Mesenchymal stem cell (in vitro differentiated cells and primary cell): ENCODE results near the gene BSND.
A peak's percentile ranks its signal among the peaks of the same experiment; 100 is the strongest.

ENCODE experiments used
- DNase-seq: peaks from one replicate; pipeline ENCODE4 v3.0.0-alpha.2; 2013
- H2AFZ ChIP-seq: one replicate; pipeline ENCODE4 v1.6.1; 2013; ENCODE audit warnings: low read depth, mild to moderate bottlenecking, control low read depth, inconsistent platforms, low read length, moderate library complexity
- H2AK5ac ChIP-seq: 2 replicates; pipeline ENCODE4 v1.6.1; 2013; ENCODE audit warnings: low read length, moderate library complexity, mild to moderate bottlenecking, inconsistent platforms; ENCODE audit not compliant: severe bottlenecking
- H2BK120ac ChIP-seq: one replicate; pipeline ENCODE4 v1.6.1; 2013; ENCODE audit warnings: low read depth, mild to moderate bottlenecking, inconsistent platforms, low read length, moderate library complexity
- H2BK12ac ChIP-seq, 2 experiments: one replicate each; pipeline ENCODE4 v1.6.1; 2013; ENCODE audit warnings: inconsistent platforms in 2 of 2, low read length in 2 of 2, mild to moderate bottlenecking in 2 of 2, moderate library complexity in 2 of 2, control low read depth in 1 of 2
- H2BK15ac ChIP-seq: one replicate; pipeline ENCODE4 v1.6.1; 2013; ENCODE audit warnings: mild to moderate bottlenecking, low read depth, inconsistent platforms; ENCODE audit not compliant: poor library complexity, severe bottlenecking
- H2BK5ac ChIP-seq: 2 replicates; pipeline ENCODE4 v1.6.1; 2013; ENCODE audit warnings: low read depth, mild to moderate bottlenecking, low read length, control low read depth, inconsistent platforms; ENCODE audit not compliant: poor library complexity, severe bottlenecking
- H3K14ac ChIP-seq, 2 experiments: one replicate each; pipeline ENCODE4 v1.6.1; 2013; ENCODE audit warnings: inconsistent platforms in 2 of 2, low read length in 2 of 2, control low read depth in 1 of 2, mild to moderate bottlenecking in 1 of 2, moderate library complexity in 1 of 2
- H3K18ac ChIP-seq, 2 experiments: one replicate each; pipeline ENCODE4 v1.6.1; 2013; ENCODE audit warnings: inconsistent platforms in 2 of 2, low read length in 2 of 2, control low read depth in 1 of 2, low read depth in 1 of 2, mild to moderate bottlenecking in 1 of 2
- H3K23ac ChIP-seq, 2 experiments: one replicate each; pipeline ENCODE4 v1.6.1; 2013; ENCODE audit warnings: inconsistent platforms in 2 of 2, low read length in 2 of 2, mild to moderate bottlenecking in 2 of 2, moderate library complexity in 2 of 2, control low read depth in 1 of 2
- H3K27ac ChIP-seq: 2 replicates; pipeline ENCODE4 v1.5.1; 2013; ENCODE audit warnings: mild to moderate bottlenecking, moderate library complexity, low read length, control low read depth, inconsistent platforms; ENCODE audit not compliant: poor library complexity, severe bottlenecking
- H3K27me3 ChIP-seq, 2 experiments: 2 replicates each; pipeline versions ENCODE4 v1.6.1 to v1.7.0; 2013; ENCODE audit warnings: low read length in 2 of 2, mild to moderate bottlenecking in 2 of 2, moderate library complexity in 2 of 2, control low read depth in 1 of 2, inconsistent platforms in 1 of 2; ENCODE audit not compliant: control insufficient read depth in 1 of 2, insufficient read depth in 1 of 2
- H3K36me3 ChIP-seq, 2 experiments: 2 replicates each; pipeline versions ENCODE4 v1.6.1 to v1.7.0; 2013; ENCODE audit warnings: low read length in 2 of 2, control low read depth in 1 of 2, inconsistent platforms in 1 of 2, low read depth in 1 of 2, mild to moderate bottlenecking in 1 of 2; ENCODE audit not compliant: insufficient read depth in 2 of 2, control insufficient read depth in 1 of 2
- H3K4ac ChIP-seq, 2 experiments: one replicate each; pipeline ENCODE4 v1.6.1; 2013; ENCODE audit warnings: inconsistent platforms in 2 of 2, low read length in 2 of 2, mild to moderate bottlenecking in 2 of 2, moderate library complexity in 2 of 2, control low read depth in 1 of 2, low read depth in 1 of 2
- H3K4me1 ChIP-seq: 2 replicates; pipeline ENCODE4 v1.6.1; 2013; ENCODE audit warnings: low read depth, low read length, control low read depth; ENCODE audit not compliant: control insufficient read depth, insufficient read depth
- H3K4me2 ChIP-seq: 2 replicates; pipeline ENCODE4 v1.6.1; 2013; ENCODE audit warnings: low read length, mild to moderate bottlenecking, inconsistent platforms; ENCODE audit not compliant: poor library complexity, severe bottlenecking
- H3K4me3 ChIP-seq, 2 experiments: 2 replicates each; pipeline versions ENCODE4 v1.5.1 to v1.7.0; 2013; ENCODE audit warnings: low read length in 2 of 2, mild to moderate bottlenecking in 2 of 2, control low read depth in 1 of 2, low read depth in 1 of 2; ENCODE audit not compliant: insufficient read depth in 1 of 2
- H3K79me1 ChIP-seq: replicated peaks from 2 replicates; pipeline ENCODE4 v1.6.1; 2013; ENCODE audit warnings: mild to moderate bottlenecking, control low read depth, low read length, inconsistent platforms; ENCODE audit not compliant: poor library complexity, severe bottlenecking
- H3K9ac ChIP-seq: 2 replicates; pipeline ENCODE4 v1.7.0; 2013; ENCODE audit warnings: mild to moderate bottlenecking, low read length, moderate library complexity
- H3K9me3 ChIP-seq: 2 replicates; pipeline ENCODE4 v1.7.0; 2013; ENCODE audit warnings: mild to moderate bottlenecking, low read length; ENCODE audit not compliant: control insufficient read depth
- H4K8ac ChIP-seq: one replicate; pipeline ENCODE4 v1.6.1; 2013; ENCODE audit warnings: inconsistent platforms, mild to moderate bottlenecking, low read length, moderate library complexity
- H4K91ac ChIP-seq: one replicate; pipeline ENCODE4 v1.6.1; 2013; ENCODE audit warnings: mild to moderate bottlenecking, low read length, inconsistent platforms
- WGBS: methylation state at CpG from one replicate; pipeline ENCODE4 v1.1.7; 2013; ENCODE audit warnings: mixed read lengths; 5-methylcytosine and 5-hydroxymethylcytosine counted together

BSND gene

GRCh38 chr1:55038552-55038838, 39.8 kb downstream of the BSND start:
- Histone ChIP-seq H3K4me2 (no peak overlapping the region), H3K23ac (no peak overlapping the region), H3K27ac (no peak overlapping the region), H3K18ac (no peak overlapping the region), H2AFZ (no peak overlapping the region), H3K27me3 (peaks cover 53 to 93% of the 10 kb centered on the region in 2 experiments), H3K9me3 (no peaks in the 10 kb centered on the region), H4K8ac (no peak overlapping the region), H2BK5ac (no peak overlapping the region), H2BK12ac (no peak overlapping the region), H3K4me3 (no peak overlapping the region), H2AK5ac (no peak overlapping the region), H3K4me1 (peaks cover 12% of the 10 kb centered on the region), H4K91ac (no peak overlapping the region), H2BK120ac (no peak overlapping the region), H3K79me1 (no peaks in the 10 kb centered on the region), H2BK15ac (no peak overlapping the region), H3K36me3 (no peaks in the 10 kb centered on the region), H3K4ac (no peak overlapping the region), H3K9ac (no peak overlapping the region), H3K14ac (no peak overlapping the region)
- 100% methylated on average over 3 of the region's 3 CpGs for WGBS
- no peak for DNase-seq

GRCh38 chr1:55038974-55039341, 40.2 kb downstream of the BSND start:
- no peak for DNase-seq
- H4K91ac ChIP-seq, result no peak overlapping the region
- no peak overlapping the region for H2BK12ac ChIP-seq
- H3K4me1 ChIP-seq, result peaks cover 12% of the 10 kb centered on the region
- no peak overlapping the region for H2AK5ac ChIP-seq
- no peaks in the 10 kb centered on the region for H3K9me3 ChIP-seq
- H2BK15ac ChIP-seq, result no peak overlapping the region
- peak overlapping the region; percentile 81 for H3K4me2 ChIP-seq
- peak overlapping the region in 1 of 2 experiments; percentile 65 for H3K4me3 ChIP-seq
- H3K23ac ChIP-seq, result no peak overlapping the region
- H2BK5ac ChIP-seq, result no peak overlapping the region
- H2BK120ac ChIP-seq, result no peak overlapping the region
- H2AFZ ChIP-seq, result no peak overlapping the region
- no peaks in the 10 kb centered on the region for H3K79me1 ChIP-seq
- no peak overlapping the region for H4K8ac ChIP-seq
- no peaks in the 10 kb centered on the region for H3K36me3 ChIP-seq
- no peak overlapping the region for H3K4ac ChIP-seq
- WGBS, result 43% methylated on average over 9 of the region's 9 CpGs
- H3K27me3 ChIP-seq, result peaks cover 53 to 93% of the 10 kb centered on the region in 2 experiments
- H3K9ac ChIP-seq, result no peak overlapping the region
- no peak overlapping the region for H3K18ac ChIP-seq
- H3K27ac ChIP-seq, result no peak overlapping the region
- H3K14ac ChIP-seq, result no peak overlapping the region

DNA sequence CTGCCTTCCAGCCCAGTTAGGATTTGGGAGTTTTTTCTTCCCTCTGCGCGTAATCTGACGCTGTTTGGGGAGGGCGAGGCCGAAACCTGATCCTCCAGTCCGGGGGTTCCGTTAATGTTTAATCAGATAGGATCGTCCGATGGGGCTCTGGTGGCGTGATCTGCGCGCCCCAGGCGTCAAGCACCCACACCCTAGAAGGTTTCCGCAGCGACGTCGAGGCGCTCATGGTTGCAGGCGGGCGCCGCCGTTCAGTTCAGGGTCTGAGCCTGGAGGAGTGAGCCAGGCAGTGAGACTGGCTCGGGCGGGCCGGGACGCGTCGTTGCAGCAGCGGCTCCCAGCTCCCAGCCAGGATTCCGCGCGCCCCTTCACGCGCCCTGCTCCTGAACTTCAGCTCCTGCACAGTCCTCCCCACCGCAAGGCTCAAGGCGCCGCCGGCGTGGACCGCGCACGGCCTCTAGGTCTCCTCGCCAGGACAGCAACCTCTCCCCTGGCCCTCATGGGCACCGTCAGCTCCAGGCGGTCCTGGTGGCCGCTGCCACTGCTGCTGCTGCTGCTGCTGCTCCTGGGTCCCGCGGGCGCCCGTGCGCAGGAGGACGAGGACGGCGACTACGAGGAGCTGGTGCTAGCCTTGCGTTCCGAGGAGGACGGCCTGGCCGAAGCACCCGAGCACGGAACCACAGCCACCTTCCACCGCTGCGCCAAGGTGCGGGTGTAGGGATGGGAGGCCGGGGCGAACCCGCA, 40.8 kb downstream of the BSND start, which contains the start of gene PCSK9:
PCSK9 (plus strand) TSS at position 207 of the 741 bp plus-strand sequence; CDS start at position 497, 290 bp downstream.
- Histone ChIP-seq H2BK120ac (no peak within 1 kb of the TSS), H3K27me3 (peaks cover 53 to 90% of the 10 kb centered on the region in 2 experiments), H2BK15ac (no peak within 1 kb of the TSS), H3K36me3 (no peaks in the 10 kb centered on the region), H2BK12ac (no peak within 1 kb of the TSS), H3K4me2 (peak within 1 kb of the TSS; percentile 81), H2AFZ (no peak within 1 kb of the TSS), H3K4ac (no peak within 1 kb of the TSS), H4K91ac (no peak within 1 kb of the TSS), H3K23ac (no peak within 1 kb of the TSS), H3K9ac (no peak within 1 kb of the TSS), H3K18ac (peak within 1 kb of the TSS in 1 of 2 experiments; percentile 38), H3K4me3 (peak within 1 kb of the TSS; percentile 37 to 65), H3K9me3 (no peaks in the 10 kb centered on the region), H2AK5ac (no peak within 1 kb of the TSS), H3K79me1 (no peaks in the 10 kb centered on the region), H2BK5ac (no peak within 1 kb of the TSS), H4K8ac (no peak within 1 kb of the TSS), H3K4me1 (peaks cover 12% of the 10 kb centered on the region), H3K14ac (no peak within 1 kb of the TSS), H3K27ac (no peak within 1 kb of the TSS)
- DNase-seq, result peak; percentile 38
- WGBS, result under 1% methylated on average over 64 of the region's 67 CpGs

DNA sequence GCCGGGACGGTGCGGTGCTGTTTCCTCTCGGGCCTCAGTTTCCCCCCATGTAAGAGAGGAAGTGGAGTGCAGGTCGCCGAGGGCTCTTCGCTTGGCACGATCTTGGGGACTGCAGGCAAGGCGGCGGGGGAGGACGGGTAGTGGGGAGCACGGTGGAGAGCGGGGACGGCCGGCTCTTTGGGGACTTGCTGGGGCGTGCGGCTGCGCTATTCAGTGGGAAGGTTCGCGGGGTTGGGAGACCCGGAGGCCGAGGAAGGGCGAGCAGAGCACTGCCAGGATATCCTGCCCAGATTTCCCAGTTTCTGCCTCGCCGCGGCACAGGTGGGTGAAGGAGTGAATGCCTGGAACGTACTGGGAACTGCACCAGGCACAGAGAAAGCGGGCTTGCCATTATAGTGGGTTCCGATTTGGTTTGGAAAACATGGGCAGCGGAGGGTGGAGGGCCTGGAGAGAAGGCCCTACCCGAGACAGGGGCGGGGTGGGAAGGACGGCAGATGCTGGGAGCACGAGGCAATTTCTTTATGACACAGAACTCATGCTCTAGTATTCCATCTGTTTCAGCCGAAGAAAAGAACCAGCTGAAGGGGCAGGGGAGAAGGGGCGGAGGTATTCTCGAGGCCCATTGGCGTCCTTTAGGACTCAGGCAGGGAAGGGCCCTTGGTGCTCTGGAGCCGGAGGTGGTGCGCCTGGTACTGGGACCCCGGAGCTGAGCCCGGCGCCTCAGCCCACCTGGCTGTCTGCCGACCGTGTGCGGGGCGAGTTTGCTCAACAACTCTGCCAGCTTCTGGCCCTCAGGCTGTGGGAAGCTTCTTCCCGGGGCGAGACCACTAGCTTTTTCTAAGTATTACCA, 41.6 kb downstream of the BSND start:
- peak overlapping the region; percentile 11 to 65 for H3K4me3 ChIP-seq
- H3K9ac ChIP-seq, result no peak overlapping the region
- 24% methylated on average over 47 of the region's 49 CpGs for WGBS
- no peak overlapping the region for H3K4ac ChIP-seq
- no peak overlapping the region for H4K8ac ChIP-seq
- H3K36me3 ChIP-seq, result no peaks in the 10 kb centered on the region
- DNase-seq, result no peak
- no peaks in the 10 kb centered on the region for H3K79me1 ChIP-seq
- no peak overlapping the region for H2AFZ ChIP-seq
- no peak overlapping the region for H2BK15ac ChIP-seq
- no peak overlapping the region for H2BK5ac ChIP-seq
- no peak overlapping the region for H3K27ac ChIP-seq
- H2BK120ac ChIP-seq, result no peak overlapping the region
- H4K91ac ChIP-seq, result no peak overlapping the region
- no peak overlapping the region for H2AK5ac ChIP-seq
- H3K23ac ChIP-seq, result no peak overlapping the region
- no peak overlapping the region for H2BK12ac ChIP-seq
- peaks cover 49 to 84% of the 10 kb centered on the region in 2 experiments for H3K27me3 ChIP-seq
- H3K4me2 ChIP-seq, result peak overlapping the region; percentile 81
- H3K18ac ChIP-seq, result no peak overlapping the region
- no peaks in the 10 kb centered on the region for H3K9me3 ChIP-seq
- peaks cover 12% of the 10 kb centered on the region for H3K4me1 ChIP-seq
- H3K14ac ChIP-seq, result no peak overlapping the region
